Activated CD8-positive, alpha-beta T cell treated with anti-CD3 and anti-CD28 coated beads for 36 hours (primary cell): ENCODE measurements around the gene MOV10L1. TPM values are rescaled to one million over a fixed set of nuclear protein-coding genes. Genes with fewer than 3 reads are reported as not detected.
"Not testable (repeated sequence)": the region's sequence is repeated elsewhere in the genome, so short reads cannot be mapped to it uniquely, and the experiment has no call there.

Source experiments
- ATAC-seq: fragments of 200-7000 bp; cut with Tn5 transposase; one replicate; pipeline ENCODE4 v1.10.0; 2021; ENCODE audit warnings: mild to moderate bottlenecking, moderate library complexity
- CTCF ChIA-PET: fragments of 350-600 bp; sonication (Branson Sonifier 250); formaldehyde crosslinking; loops from one replicate; lab custom pipeline; 2021; ENCODE audit warnings: antibody characterized with exemption; lab: Charles Lee
- POLR2A ChIA-PET: fragments of 350-600 bp; sonication (Branson Sonifier 250); formaldehyde crosslinking; loops from one replicate; lab custom pipeline; 2021; ENCODE audit warnings: antibody characterized with exemption; lab: Charles Lee
- DNase-seq: peaks from one replicate; pipeline ENCODE4 v3.0.0-alpha.2; 2020
- H3K27ac Mint-ChIP-seq: one replicate; pipeline ENCODE4 v1.8.0; 2021; ENCODE audit warnings: mild to moderate bottlenecking, mixed read lengths
- H3K27me3 Mint-ChIP-seq: one replicate; pipeline ENCODE4 v1.8.0; 2021; ENCODE audit warnings: mixed read lengths
- H3K36me3 Mint-ChIP-seq: one replicate; pipeline ENCODE4 v1.8.0; 2021; ENCODE audit warnings: low read depth, mixed read lengths
- H3K4me1 Mint-ChIP-seq: one replicate; pipeline ENCODE4 v1.8.0; 2021; ENCODE audit warnings: low read depth, mixed read lengths
- H3K4me3 Mint-ChIP-seq: one replicate; pipeline ENCODE4 v1.8.0; 2021; ENCODE audit warnings: mild to moderate bottlenecking, moderate library complexity, mixed read lengths
- H3K9me3 Mint-ChIP-seq: one replicate; pipeline ENCODE4 v1.8.0; 2021; ENCODE audit warnings: mixed read lengths
- intact Hi-C: fragments of 100-400 bp; cut with micrococcal nuclease; formaldehyde crosslinking; loops from one replicate; pipeline ENCODE4 v1.10.0; 2022
- total RNA-seq, 2 experiments: library from RNA; stranded (reverse); gene quantifications; one replicate each; pipeline ENCODE4 v1.2.3, GENCODE V29; 2021
- TF ChIP-seq, protein P1 (sequence below): fragments of 200-600 bp; IDR thresholded peaks from one replicate; pipeline ENCODE4 v1.8.0; 2022; ENCODE audit warnings: antibody characterized with exemption, mild to moderate bottlenecking

MOV10L1 gene
- total RNA-seq, 2 experiments from 2014 or later: 0.34 TPM; not detected in 1

DNA sequence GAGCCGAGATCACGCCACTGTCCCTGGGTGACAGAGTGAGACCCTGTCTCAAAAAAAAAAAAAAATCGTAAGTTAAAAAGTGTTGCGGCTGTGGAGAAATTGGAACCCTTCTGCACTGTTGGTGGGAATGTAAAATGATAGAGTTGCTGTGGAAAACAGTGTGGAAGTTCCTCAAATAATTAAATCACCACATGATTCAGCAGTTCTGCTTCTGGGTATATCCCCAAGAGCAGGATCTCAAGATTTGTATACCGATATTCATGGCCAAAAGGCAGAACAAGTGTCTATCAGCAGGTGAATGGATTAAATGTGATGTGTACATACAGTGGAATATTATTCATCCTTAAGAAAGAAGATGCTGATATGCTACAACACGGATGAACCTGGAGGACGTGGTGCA, 114.8 kb downstream of the MOV10L1 start:
- TF ChIP-seq, protein P1, sequence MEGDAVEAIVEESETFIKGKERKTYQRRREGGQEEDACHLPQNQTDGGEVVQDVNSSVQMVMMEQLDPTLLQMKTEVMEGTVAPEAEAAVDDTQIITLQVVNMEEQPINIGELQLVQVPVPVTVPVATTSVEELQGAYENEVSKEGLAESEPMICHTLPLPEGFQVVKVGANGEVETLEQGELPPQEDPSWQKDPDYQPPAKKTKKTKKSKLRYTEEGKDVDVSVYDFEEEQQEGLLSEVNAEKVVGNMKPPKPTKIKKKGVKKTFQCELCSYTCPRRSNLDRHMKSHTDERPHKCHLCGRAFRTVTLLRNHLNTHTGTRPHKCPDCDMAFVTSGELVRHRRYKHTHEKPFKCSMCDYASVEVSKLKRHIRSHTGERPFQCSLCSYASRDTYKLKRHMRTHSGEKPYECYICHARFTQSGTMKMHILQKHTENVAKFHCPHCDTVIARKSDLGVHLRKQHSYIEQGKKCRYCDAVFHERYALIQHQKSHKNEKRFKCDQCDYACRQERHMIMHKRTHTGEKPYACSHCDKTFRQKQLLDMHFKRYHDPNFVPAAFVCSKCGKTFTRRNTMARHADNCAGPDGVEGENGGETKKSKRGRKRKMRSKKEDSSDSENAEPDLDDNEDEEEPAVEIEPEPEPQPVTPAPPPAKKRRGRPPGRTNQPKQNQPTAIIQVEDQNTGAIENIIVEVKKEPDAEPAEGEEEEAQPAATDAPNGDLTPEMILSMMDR: no peak
- ATAC-seq (no peak), DNase-seq (no peak)
- Mint-ChIP-seq H3K27ac (no peak overlapping the region), H3K27me3 (no peaks in the 10 kb centered on the region), H3K36me3 (peaks cover 16% of the 10 kb centered on the region), H3K4me3 (no peak overlapping the region), H3K4me1 (peaks cover 24% of the 10 kb centered on the region), H3K9me3 (no peaks in the 10 kb centered on the region)
- intact Hi-C loops: no loop called here
- ChIA-PET POLR2A (no interaction called here), CTCF (interaction anchor here (1.0 kb wide), 1 partner anchor 55 kb away, joined by 3 read pairs; no protein-coding TSS in a partner anchor)

DNA sequence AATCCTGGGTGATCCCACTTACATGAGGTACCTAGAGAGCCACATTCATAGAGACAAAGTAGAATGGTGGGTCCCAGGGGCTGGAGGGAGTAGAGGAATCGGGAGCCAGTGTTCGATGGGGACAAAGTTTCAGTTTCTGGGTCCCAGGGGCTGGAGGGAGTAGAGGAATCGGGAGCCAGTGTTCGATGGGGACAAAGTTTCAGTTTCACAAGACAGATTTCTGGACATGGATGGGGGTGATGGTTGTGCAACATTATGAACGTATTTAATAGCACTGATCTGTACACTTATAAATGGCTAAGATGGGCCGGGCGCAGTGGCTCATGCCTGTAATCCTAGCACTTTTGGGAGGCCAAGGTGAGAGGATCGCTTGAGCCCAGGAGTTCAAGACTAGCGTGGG, 115.2 kb downstream of the MOV10L1 start:
- DNase-seq, H3K4me3 Mint-ChIP-seq, H3K27ac Mint-ChIP-seq, H3K27me3 Mint-ChIP-seq, ATAC-seq, H3K9me3 Mint-ChIP-seq, CTCF ChIA-PET, POLR2A ChIA-PET: not testable (repeated sequence)
- Mint-ChIP-seq H3K36me3 (peaks cover 18% of the 10 kb centered on the region), H3K4me1 (peaks cover 24% of the 10 kb centered on the region)
- intact Hi-C loops: loop anchor here (5.0 kb wide), 1 partner anchor 58 kb away; no protein-coding TSS in a partner anchor

DNA sequence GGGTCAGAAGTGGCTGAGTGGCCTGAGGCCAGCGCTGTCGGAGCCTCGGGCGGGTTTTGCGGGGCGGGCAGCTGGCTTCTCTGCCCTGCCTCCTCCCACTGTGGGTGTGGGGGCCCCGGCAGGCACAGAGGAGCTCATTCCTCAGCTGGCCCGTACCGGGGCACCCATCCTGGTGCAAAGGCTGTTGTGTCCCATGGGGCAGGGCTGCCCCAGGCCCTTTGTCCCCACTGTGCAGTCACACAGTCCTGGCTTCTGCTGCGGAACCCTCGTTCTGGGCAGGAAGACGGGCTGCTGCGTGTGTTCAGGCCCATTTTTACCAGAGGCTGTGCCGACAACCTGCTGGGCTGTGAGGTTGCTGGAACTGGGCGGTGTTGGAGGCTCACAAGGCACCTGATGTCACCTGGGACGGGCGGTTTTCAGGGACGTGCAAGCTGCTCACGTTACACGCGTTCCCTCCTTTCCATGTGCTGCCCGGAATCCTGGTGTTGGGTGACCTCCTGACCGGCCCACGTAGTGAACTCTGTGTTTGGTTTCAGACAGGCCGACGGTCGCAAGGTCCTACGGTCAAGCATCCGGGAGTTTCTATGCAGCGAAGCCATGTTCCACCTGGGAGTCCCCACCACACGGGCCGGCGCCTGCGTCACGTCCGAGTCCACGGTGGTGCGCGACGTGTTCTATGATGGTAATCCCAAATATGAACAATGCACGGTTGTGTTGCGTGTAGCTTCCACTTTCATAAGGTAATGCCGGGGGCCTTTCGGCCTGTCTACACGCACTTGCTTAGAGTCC, 116.2 kb downstream of the MOV10L1 start:
- intact Hi-C loops: loop anchor here (5.0 kb wide), 1 partner anchor 59 kb away; no protein-coding TSS in a partner anchor
- ATAC-seq (no peak), DNase-seq (no peak)
- H3K27ac Mint-ChIP-seq: no peak overlapping the region
- CTCF ChIA-PET: interaction anchor here (0.7 to 3.6 kb wide), 6 partner anchors 15 to 319 kb away, joined by 3 to 25 read pairs (median 4); partner anchors contain the start of gene SCO2
- POLR2A ChIA-PET: no interaction called here
- H3K27me3 Mint-ChIP-seq: no peaks in the 10 kb centered on the region
- peaks cover 21% of the 10 kb centered on the region for H3K36me3 Mint-ChIP-seq
- H3K9me3 Mint-ChIP-seq: no peaks in the 10 kb centered on the region
- TF ChIP-seq, protein P1: no peak
- H3K4me3 Mint-ChIP-seq: no peak overlapping the region
- H3K4me1 Mint-ChIP-seq: peaks cover 24% of the 10 kb centered on the region

DNA sequence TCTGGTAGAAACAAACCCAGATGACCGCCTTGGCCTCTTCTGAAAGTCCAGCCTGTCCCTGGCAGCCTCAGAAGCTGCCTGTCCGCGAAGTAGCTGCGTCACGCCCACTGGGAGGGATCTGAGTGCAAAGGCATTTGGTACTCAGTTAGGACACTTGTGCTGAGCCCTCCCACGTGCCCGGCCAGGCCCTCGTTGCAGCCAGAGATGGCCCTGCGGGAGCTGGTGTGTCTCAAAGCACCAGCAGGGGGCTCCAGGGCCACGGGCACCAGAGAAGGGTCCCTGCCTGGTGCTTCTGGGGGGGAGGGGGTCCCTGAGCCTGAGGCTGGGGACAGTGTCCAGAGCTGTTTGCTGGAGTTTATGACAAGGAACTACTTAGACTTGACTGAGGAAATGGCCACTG, 116.8 kb downstream of the MOV10L1 start:
- CTCF ChIA-PET: interaction anchor here (0.7 to 3.6 kb wide), 6 partner anchors 15 to 318 kb away, joined by 3 to 25 read pairs (median 4); partner anchors contain the start of gene SCO2
- intact Hi-C loops: loop anchor here (5.0 kb wide), 1 partner anchor 59 kb away; no protein-coding TSS in a partner anchor
- ATAC-seq: no peak
- Mint-ChIP-seq H3K4me3 (no peak overlapping the region), H3K27me3 (no peaks in the 10 kb centered on the region), H3K4me1 (peaks cover 24% of the 10 kb centered on the region), H3K36me3 (peaks cover 23% of the 10 kb centered on the region), H3K9me3 (no peaks in the 10 kb centered on the region), H3K27ac (no peak overlapping the region)
- POLR2A ChIA-PET: no interaction called here
- DNase-seq: no peak
- TF ChIP-seq, protein P1: peak; percentile 57

DNA sequence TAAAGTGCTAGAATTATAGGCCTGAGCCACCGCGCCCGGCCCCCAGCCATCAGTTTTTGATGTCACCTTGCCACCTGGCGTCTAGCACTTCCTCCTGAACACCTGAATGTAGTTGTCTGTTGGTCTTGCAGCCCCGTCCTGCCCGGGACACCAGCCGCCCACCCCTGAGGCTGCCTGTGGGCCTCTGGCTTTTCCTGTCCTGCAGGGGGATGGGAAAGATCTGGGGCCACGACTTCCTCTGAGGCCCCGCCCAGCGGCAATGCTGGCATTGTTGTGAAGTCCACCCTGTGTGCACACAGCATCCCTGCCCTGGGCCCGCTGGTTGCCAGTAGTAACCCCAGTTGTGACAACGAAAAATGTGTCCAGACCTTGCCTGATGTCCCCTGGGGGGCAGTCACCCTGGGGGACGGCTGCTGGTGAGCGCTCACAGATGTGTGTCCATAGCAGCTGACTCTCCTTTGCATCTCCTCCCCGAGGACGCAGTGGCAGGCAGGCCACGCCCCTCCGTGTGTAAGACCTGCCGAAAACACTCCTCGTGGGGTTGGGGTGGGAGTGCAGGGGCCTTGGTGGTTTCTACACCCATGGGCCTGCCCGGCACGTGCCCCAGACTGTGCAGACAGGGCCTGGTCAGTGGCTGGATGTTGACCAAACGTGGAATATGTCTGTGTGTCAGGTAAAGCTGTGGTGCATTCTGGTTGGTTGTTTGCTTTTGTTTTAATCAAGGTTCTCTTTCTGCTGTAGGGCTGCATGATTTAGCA, 117.8 kb downstream of the MOV10L1 start:
- no peak overlapping the region for H3K4me3 Mint-ChIP-seq
- no peaks in the 10 kb centered on the region for H3K9me3 Mint-ChIP-seq
- peaks cover 19% of the 10 kb centered on the region for H3K4me1 Mint-ChIP-seq
- peaks cover 21% of the 10 kb centered on the region for H3K36me3 Mint-ChIP-seq
- ATAC-seq (no peak), DNase-seq (no peak)
- H3K27me3 Mint-ChIP-seq: no peaks in the 10 kb centered on the region
- no peak overlapping the region for H3K27ac Mint-ChIP-seq
- CTCF ChIA-PET: interaction anchor here (0.7 to 3.6 kb wide), 7 partner anchors 13 to 177 kb away, joined by 3 to 25 read pairs (median 4); no protein-coding TSS in a partner anchor
- TF ChIP-seq, protein P1: no peak
- intact Hi-C loops: loop anchor here (5.0 kb wide), 1 partner anchor 60 kb away; no protein-coding TSS in a partner anchor
- POLR2A ChIA-PET: no interaction called here
